T-helper 17 cell (primary cell): ENCODE data around the gene LRRC39. TPM values are rescaled to one million over a fixed set of nuclear protein-coding genes. Genes with fewer than 3 reads are reported as not detected.

ENCODE experiments used
- ATAC-seq: fragments of 150-1000 bp; cut with Tn5 transposase; 2 replicates; pipeline ENCODE4 v1.10.0; 2021; ENCODE audit warnings: mild to moderate bottlenecking, moderate library complexity
- DNase-seq, 3 donors: peaks; one replicate each; pipeline versions ENCODE4 v3.0.0 to v3.0.0-alpha.2; 2020 to 2021
- H3K9me3 ChIP-seq: one replicate; pipeline ENCODE4 v1.7.0; 2013; ENCODE audit warnings: low read length, mild to moderate bottlenecking; ENCODE audit not compliant: control insufficient read depth, poor library complexity, severe bottlenecking
- H3K27ac Mint-ChIP-seq: one replicate; pipeline ENCODE4 v1.8.0; 2022; ENCODE audit warnings: mild to moderate bottlenecking, moderate library complexity, mixed read lengths
- H3K27me3 Mint-ChIP-seq: one replicate; pipeline ENCODE4 v1.8.0; 2022; ENCODE audit warnings: mixed read lengths
- H3K36me3 Mint-ChIP-seq: one replicate; pipeline ENCODE4 v1.8.0; 2022; ENCODE audit warnings: low read depth, mixed read lengths
- H3K4me1 Mint-ChIP-seq: one replicate; pipeline ENCODE4 v1.8.0; 2022; ENCODE audit warnings: mild to moderate bottlenecking, mixed read lengths
- H3K4me3 Mint-ChIP-seq: one replicate; pipeline ENCODE4 v1.8.0; 2022; ENCODE audit warnings: mild to moderate bottlenecking, moderate library complexity, mixed read lengths
- total RNA-seq, 4 donors: library from RNA in 2 of 4; stranded (reverse) in 2 of 4; gene quantifications; one replicate each; pipeline ENCODE4 v1.2.3 and lab custom pipeline; 2022 to 2026

Gene LRRC39
- total RNA-seq, 2 donors from 2014 or later = 0.97 to 2.1 TPM

- ATAC-seq (no peak), DNase-seq (no peak)
- H3K9me3 ChIP-seq = no peaks in the 10 kb centered on the region
- Mint-ChIP-seq H3K27me3 (no peaks in the 10 kb centered on the region), H3K4me3 (no peak overlapping the region), H3K4me1 (peaks cover 20% of the 10 kb centered on the region), H3K27ac (no peak overlapping the region), H3K36me3 (peaks cover 28% of the 10 kb centered on the region)
Observed at GRCh38 chr1:100141192-100141591, 36.9 kb downstream of the LRRC39 start.

DNA sequence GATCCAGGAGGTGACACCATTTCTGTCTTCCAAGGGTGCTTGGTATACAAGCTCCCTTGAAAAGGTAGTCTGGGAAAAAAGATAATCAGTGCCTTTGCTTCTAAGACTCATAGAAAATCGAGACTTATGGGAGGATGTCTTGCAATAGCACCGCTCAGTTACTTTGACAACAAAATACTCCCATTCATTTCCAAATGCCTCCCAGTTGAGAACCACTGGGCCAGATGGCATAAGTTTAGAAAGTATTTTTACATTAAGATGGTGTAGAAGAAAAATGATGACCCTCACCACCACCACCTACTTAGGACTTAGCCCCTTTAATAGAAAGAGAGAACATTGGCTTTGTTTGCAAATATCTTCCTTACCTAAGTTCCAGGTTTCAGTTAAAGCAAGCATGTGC lies 40.5 kb downstream of the LRRC39 start:
- no peaks in the 10 kb centered on the region for H3K27me3 Mint-ChIP-seq
- H3K9me3 ChIP-seq = no peaks in the 10 kb centered on the region
- H3K4me3 Mint-ChIP-seq = no peak overlapping the region
- peaks cover 23% of the 10 kb centered on the region for H3K4me1 Mint-ChIP-seq
- ATAC-seq (no peak), DNase-seq (no peak)
- no peak overlapping the region for H3K27ac Mint-ChIP-seq
- peaks cover 18% of the 10 kb centered on the region for H3K36me3 Mint-ChIP-seq

DNA sequence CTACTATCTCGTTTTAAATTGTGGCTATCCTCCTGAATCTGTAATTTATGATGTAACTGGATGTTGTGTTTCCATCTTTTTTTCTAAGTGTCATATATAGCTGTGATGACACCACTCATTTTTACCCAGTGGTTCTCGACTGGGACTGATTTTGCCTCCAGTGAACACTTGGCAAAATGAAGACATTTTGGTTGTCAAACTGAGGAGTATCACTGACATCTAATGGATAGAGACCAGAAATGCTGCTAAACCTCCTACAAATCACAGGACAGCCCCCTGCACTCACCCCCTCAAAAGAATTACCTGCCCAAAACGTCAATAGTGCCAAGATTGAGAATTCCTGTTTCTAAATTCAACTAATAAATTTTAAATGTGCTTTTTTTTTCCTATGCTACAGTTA lies 43.2 kb downstream of the LRRC39 start:
- no peak for ATAC-seq
- DNase-seq = no peak
- no peaks in the 10 kb centered on the region for H3K27me3 Mint-ChIP-seq
- H3K27ac Mint-ChIP-seq = peak overlapping the region; percentile 45
- peaks cover 19% of the 10 kb centered on the region for H3K4me1 Mint-ChIP-seq
- no peak overlapping the region for H3K4me3 Mint-ChIP-seq
- H3K9me3 ChIP-seq = no peaks in the 10 kb centered on the region
- peaks cover 6% of the 10 kb centered on the region for H3K36me3 Mint-ChIP-seq

DNA sequence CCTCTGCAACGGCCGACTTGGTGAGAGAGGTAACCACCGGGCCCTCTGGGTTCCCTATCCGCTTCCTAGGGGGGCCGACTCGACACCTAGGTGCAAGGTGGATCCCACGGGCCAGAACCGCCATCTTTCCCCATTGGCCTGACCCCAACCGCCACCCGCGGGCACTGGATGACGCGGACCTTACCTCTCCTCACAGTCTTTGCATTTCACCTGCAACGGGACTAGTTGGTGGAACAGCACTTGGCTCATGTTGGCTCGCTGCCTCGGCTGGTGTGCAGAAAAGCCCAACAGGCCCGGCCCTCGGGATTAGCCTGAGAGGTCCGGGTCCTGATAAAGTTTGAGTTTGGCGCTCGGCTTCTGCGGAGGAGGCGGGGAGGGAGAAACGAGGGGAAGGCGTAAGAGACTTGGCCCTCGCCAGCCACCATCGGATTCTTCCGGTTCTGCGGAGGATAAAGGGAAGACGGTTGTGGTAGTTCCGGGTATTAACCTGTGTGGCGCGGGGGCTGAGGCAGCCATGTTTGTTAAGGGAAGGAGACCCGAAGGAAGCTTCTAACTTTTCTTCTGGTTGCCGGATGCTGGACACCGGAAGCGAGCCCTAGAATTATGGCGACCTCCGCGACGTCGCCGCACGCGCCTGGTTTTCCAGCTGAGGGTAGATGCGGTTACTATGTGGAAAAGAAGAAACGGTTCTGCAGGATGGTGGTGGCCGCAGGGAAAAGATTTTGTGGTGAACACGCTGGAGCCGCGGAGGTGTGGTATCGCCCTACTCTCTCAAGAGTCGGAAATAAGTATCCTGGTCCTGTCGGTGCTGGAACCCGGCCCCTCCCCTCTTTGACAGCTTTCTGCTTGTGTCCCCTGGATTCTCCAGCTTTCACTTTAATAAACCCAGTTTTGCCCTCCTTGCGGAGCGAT lies 45.2 kb downstream of the LRRC39 start, which contains the start of the genes SASS6 and TRMT13:
Gene SASS6 (minus strand): TSS at position 365 of the 912 bp plus-strand sequence. CDS start 116 bp downstream, at position 249.
Gene TRMT13 (plus strand): TSS at position 598 of the 912 bp plus-strand sequence. CDS start 6 bp downstream, at position 604.
- Mint-ChIP-seq H3K36me3 (peaks cover 1% of the 10 kb centered on the region), H3K4me3 (peak within 1 kb of the TSS; percentile 98), H3K27me3 (no peaks in the 10 kb centered on the region), H3K4me1 (peaks cover 19% of the 10 kb centered on the region), H3K27ac (peak within 1 kb of the TSS; percentile 94)
- DNase-seq = peak; percentile 82 to 89 (median 82)
- no peaks in the 10 kb centered on the region for H3K9me3 ChIP-seq
- peak; percentile 99 for ATAC-seq

DNA sequence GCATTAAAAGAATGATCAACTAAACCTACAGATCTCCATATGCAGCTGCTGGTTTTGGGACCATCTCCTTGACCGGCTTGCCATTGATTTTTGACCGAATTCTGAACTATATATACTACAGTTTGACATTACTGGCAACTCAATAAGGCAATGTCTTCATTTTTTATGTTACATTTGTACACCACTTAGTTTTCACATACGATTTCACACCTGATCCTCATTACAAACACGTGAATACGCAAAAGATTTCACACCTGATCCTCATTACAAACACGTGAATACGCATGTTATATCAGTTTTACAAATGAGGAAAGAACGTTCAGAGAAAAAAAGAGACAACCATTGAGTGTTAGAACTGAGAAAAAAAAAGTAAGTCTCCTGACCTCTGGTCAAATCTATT lies 46.4 kb downstream of the LRRC39 start:
- no peak for ATAC-seq
- no peaks in the 10 kb centered on the region for H3K27me3 Mint-ChIP-seq
- no peak for DNase-seq
- H3K4me3 Mint-ChIP-seq = peak overlapping the region; percentile 98
- peaks cover 19% of the 10 kb centered on the region for H3K4me1 Mint-ChIP-seq
- no peaks in the 10 kb centered on the region for H3K9me3 ChIP-seq
- H3K27ac Mint-ChIP-seq = no peak overlapping the region
- no peaks in the 10 kb centered on the region for H3K36me3 Mint-ChIP-seq

DNA sequence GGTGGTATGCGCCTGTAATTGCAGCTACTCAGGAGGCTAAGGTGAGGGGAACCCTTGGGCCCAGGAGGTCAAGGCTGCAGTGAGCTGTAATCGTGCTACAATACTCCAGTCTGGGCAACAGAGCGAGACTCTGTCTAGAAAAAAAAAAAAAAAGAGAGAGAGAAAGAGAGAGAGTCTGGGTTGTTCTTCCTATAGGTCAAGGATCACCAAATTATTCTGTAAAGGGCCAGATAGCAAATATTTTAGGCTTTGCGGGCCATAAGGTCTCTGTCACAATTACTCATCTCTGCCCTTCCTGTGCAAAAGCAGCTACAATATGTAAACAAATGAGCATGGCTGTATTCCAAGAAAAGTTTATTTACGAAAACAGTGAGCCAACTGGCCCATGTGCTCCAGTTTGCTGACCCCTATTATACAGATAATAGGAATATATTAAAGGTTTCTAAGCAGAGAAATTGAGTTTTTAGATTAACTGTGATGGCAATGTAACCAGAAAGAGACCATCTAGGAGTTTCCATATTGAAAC lies 47.4 kb downstream of the LRRC39 start:
- ATAC-seq (no peak), DNase-seq (no peak)
- Mint-ChIP-seq H3K27me3 (no peaks in the 10 kb centered on the region), H3K27ac (no peak overlapping the region), H3K36me3 (no peaks in the 10 kb centered on the region), H3K4me3 (no peak overlapping the region), H3K4me1 (peaks cover 19% of the 10 kb centered on the region)
- H3K9me3 ChIP-seq = no peaks in the 10 kb centered on the region

GRCh38 chr1:100127226-100127625 lies 50.8 kb downstream of the LRRC39 start:
- H3K9me3 ChIP-seq = no peaks in the 10 kb centered on the region
- no peak for ATAC-seq
- Mint-ChIP-seq H3K4me1 (peaks cover 4% of the 10 kb centered on the region), H3K27ac (no peak overlapping the region), H3K4me3 (no peak overlapping the region), H3K27me3 (no peaks in the 10 kb centered on the region), H3K36me3 (no peaks in the 10 kb centered on the region)
- no peak for DNase-seq

DNA sequence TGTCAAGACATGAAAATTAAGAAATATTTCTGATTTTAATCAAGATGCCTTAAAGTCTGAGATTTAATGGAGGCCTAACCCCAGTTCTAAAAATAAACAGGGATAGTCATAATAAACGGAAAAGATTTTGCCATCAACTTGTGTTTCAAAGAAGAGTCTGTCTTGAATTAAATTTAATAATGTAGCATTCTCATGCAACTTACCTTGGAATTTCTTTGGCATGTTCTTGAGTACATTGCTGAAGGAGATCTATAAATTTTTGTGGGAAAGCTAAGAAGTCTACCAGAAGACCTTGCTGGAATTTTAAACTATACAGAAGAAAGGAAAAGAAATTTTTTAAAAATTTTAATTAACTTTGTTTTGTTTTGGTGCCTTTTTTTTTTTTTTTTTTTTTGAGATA lies 55.9 kb downstream of the LRRC39 start:
- Mint-ChIP-seq H3K4me3 (no peak overlapping the region), H3K4me1 (peaks cover 3% of the 10 kb centered on the region), H3K27ac (no peak overlapping the region), H3K27me3 (no peaks in the 10 kb centered on the region), H3K36me3 (peaks cover 6% of the 10 kb centered on the region)
- no peaks in the 10 kb centered on the region for H3K9me3 ChIP-seq
- DNase-seq (no peak), ATAC-seq (no peak)

DNA sequence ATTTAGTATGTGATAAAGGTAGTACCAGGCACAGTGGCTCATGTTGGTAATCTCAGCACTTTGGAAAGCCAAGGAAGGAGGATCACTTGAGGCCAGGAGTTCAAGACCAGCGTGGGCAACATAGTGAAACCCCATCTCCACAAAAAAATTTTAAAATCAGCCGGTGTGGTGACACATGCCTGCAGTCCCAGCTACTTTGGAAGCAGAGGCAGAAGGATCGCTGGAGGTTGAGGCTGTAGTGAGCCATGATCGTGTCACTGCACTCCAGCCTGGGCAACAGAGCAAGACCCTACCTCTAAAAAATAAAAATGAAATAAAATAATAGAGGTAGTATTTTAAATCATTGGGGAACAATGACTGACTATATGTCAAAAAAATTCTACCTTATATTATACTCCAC lies 62.5 kb downstream of the LRRC39 start:
- ATAC-seq (no peak), DNase-seq (no peak)
- H3K27ac Mint-ChIP-seq = no peak overlapping the region
- no peak overlapping the region for H3K4me3 Mint-ChIP-seq
- no peaks in the 10 kb centered on the region for H3K9me3 ChIP-seq
- peaks cover 8% of the 10 kb centered on the region for H3K36me3 Mint-ChIP-seq
- no peaks in the 10 kb centered on the region for H3K27me3 Mint-ChIP-seq
- peaks cover 3% of the 10 kb centered on the region for H3K4me1 Mint-ChIP-seq

DNA sequence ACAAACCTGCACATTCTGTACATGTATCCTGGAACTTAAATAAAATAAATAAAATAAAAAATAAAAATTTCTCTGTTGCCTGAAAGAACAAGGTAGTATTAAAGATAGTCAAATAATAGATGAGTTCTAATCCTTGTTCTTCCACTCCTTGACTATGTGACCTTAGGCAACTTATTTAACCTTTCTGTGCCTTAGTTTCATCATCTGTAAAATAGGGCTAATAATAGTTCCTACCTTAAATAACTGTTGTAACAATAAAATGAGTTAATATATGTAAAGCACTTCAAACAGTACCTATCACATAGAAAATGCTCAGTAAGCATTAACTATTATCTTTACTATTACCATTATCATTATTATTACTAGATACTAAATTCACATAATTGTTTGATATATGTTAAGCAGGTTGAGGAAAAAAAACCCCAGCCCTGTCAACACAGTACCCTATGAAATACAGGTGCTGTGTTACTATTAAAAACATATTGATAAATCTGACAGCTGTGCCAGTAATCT lies 68.4 kb downstream of the LRRC39 start:
- H3K36me3 Mint-ChIP-seq = no peaks in the 10 kb centered on the region
- ATAC-seq (no peak), DNase-seq (no peak)
- no peak overlapping the region for H3K4me3 Mint-ChIP-seq
- no peaks in the 10 kb centered on the region for H3K9me3 ChIP-seq
- H3K27me3 Mint-ChIP-seq = no peaks in the 10 kb centered on the region
- no peak overlapping the region for H3K27ac Mint-ChIP-seq
- peaks cover 2% of the 10 kb centered on the region for H3K4me1 Mint-ChIP-seq

GRCh38 chr1:100107696-100108095 lies 70.4 kb downstream of the LRRC39 start:
- H3K27ac Mint-ChIP-seq = no peak overlapping the region

GRCh38 chr1:100101564-100101963 lies 76.5 kb downstream of the LRRC39 start:
- no peak overlapping the region for H3K27ac Mint-ChIP-seq
- no peak for DNase-seq
- no peaks in the 10 kb centered on the region for H3K27me3 Mint-ChIP-seq
- no peaks in the 10 kb centered on the region for H3K9me3 ChIP-seq
- ATAC-seq = no peak
- H3K4me3 Mint-ChIP-seq = no peak overlapping the region
- H3K4me1 Mint-ChIP-seq = peaks cover 3% of the 10 kb centered on the region
- peaks cover 2% of the 10 kb centered on the region for H3K36me3 Mint-ChIP-seq

More at GRCh38 chr1:100107696-100108095, 70.4 kb downstream of the LRRC39 start:
- DNase-seq (no peak), ATAC-seq (no peak)
- no peak overlapping the region for H3K4me3 Mint-ChIP-seq
- H3K27me3 Mint-ChIP-seq = no peaks in the 10 kb centered on the region
- peaks cover 2% of the 10 kb centered on the region for H3K36me3 Mint-ChIP-seq
- H3K4me1 Mint-ChIP-seq = peaks cover 2% of the 10 kb centered on the region
- no peaks in the 10 kb centered on the region for H3K9me3 ChIP-seq

DNA sequence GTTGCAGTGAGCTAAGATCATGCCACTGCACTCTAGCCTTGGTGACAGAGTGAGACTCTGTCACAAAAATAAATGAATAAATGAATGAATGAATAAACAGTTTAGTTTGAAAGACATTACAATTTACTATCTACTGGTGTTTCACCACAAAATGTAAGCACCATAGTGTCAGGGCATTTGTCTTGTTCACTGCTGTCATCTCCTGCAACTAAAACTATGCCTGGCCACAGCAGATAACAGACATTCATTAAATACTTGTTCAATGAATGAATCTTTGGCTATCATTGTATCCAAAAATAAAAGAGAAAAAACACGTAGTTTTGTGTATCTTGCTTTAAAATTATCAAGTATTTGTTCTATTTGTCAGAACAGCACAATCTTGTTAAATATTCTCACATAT lies 77.9 kb downstream of the LRRC39 start:
- Mint-ChIP-seq H3K27ac (no peak overlapping the region), H3K4me1 (peaks cover 3% of the 10 kb centered on the region)

More for the DNA sequence above, 77.9 kb downstream of the LRRC39 start:
- DNase-seq (no peak), ATAC-seq (no peak)
- H3K9me3 ChIP-seq = no peaks in the 10 kb centered on the region
- Mint-ChIP-seq H3K4me3 (no peak overlapping the region), H3K27me3 (no peaks in the 10 kb centered on the region), H3K36me3 (peaks cover 2% of the 10 kb centered on the region)
